GM19395 (cell line): ENCODE measurements around the gene C4BPA.

Source experiments
- ATAC-seq: cut with Tn5 transposase; IDR thresholded peaks from one replicate; pipeline ENCODE4 v1.9.1; 2021; ENCODE audit warnings: mild to moderate bottlenecking, moderate library complexity; ENCODE audit not compliant: unreplicated experiment

C4BPA gene

DNA sequence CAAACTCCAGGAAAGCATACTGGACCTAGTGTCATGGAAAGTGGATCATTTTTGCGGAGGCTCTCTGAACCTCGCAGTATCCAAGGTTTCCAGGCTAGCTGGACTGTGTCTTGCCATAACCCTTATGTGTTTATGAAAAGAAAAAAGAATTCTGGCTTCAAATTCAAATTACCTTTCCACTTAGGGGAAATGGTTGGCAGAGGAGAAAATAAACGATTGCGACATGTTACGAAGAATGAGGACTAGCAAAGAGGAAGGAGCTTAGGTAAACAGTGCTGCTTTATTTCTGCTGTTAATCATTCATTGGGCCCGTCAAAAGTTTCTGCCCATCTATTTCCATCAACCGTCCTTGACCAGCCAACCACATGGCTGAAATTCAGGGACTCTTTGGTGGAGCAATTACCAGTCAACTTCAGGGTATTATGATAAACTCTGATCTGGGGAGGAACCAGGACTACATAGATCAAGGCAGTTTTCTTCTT lies at the start of gene C4BPA:
Gene C4BPA, plus strand, starts transcription at position 342 of the 482 bp plus-strand sequence. CDS start 8,793 bp downstream, outside the sequence.
- no peak for ATAC-seq

DNA sequence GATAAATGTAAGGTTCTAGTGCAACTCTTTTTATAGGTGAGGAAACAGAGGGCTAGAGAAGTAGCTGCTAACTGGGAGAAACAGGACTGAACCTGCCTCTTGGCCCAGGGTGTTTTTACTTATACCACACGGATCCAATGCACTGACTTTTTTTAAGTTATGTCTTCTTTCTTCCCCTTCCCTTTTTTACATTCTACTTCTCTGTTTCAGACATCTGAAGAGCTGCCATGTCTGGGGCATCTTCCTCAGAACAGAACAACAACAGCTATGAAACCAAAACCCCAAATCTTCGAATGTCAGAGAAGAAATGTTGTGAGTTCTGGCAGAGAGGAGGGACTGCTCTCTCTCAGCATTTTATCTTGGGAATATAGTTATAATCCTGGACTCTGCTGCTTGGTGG lies 49.5 kb upstream of the C4BPA start:
- ATAC-seq, result no peak

DNA sequence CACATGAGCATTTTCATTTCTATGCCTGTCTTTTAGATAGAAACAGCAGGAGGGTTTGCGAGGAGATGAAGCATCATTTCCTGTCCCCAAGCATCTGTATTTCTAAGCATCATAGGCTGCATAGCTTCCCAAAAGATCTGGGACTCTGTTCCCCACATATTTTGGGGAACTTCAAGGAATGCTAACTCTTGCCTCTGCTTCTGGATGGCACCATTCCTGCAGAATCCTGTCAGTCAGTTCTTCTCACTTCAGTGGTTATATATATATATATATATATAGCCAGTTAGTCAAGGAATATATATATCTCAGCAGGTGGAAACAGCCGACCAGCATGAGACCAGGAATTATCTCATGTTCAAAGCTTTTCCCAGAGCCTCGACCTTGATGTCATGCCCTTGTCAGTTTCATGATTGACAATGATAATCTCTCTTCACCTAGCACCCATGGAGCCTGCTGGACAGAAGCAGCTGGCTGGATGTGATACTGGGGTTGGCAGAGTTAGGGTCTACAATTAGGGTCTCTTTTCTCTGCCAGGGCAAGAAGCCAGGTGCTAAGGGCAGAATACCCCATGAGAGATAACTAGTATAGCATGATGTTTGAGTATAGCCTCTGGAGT lies 48.5 kb upstream of the C4BPA start:
- ATAC-seq, result no peak

DNA sequence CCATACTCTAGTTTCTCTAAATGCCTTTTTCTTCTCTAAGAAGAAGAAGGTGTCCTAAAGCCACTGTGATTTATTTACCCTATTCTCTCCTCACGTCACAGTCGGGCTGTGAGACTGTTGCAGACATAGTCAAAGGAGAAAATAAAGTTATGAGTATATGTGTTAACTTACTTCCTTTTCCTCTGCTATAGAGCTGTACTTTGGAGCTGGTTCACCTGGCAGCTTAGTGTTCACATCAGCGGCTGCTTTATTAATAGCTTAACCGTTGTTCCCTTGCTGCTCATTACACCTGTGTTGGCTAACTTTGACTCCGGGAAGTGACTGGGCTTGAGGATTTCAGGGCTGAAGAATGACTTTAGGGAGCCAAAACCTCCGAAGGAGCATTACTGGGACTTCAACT lies 47.4 kb upstream of the C4BPA start:
- no peak for ATAC-seq

DNA sequence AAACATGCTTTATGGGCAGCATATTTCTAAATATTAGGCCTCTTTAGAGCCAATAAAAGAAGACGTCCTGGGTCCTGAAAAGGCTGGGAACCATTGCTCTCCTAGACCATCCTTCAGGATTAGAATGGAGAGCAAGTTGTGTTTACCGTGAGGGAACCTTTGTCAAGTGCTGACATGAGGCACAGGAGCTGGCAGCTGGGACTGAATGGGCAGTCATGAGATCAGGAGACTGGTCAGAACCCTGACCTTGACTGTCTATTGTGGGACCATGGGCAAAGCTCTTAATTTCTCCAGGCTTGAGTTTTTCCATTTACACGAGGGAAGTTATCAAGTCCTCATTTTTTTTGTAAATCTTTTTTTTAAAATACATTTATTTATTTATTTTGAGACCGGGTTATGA lies 45.8 kb upstream of the C4BPA start:
- ATAC-seq, result no peak

DNA sequence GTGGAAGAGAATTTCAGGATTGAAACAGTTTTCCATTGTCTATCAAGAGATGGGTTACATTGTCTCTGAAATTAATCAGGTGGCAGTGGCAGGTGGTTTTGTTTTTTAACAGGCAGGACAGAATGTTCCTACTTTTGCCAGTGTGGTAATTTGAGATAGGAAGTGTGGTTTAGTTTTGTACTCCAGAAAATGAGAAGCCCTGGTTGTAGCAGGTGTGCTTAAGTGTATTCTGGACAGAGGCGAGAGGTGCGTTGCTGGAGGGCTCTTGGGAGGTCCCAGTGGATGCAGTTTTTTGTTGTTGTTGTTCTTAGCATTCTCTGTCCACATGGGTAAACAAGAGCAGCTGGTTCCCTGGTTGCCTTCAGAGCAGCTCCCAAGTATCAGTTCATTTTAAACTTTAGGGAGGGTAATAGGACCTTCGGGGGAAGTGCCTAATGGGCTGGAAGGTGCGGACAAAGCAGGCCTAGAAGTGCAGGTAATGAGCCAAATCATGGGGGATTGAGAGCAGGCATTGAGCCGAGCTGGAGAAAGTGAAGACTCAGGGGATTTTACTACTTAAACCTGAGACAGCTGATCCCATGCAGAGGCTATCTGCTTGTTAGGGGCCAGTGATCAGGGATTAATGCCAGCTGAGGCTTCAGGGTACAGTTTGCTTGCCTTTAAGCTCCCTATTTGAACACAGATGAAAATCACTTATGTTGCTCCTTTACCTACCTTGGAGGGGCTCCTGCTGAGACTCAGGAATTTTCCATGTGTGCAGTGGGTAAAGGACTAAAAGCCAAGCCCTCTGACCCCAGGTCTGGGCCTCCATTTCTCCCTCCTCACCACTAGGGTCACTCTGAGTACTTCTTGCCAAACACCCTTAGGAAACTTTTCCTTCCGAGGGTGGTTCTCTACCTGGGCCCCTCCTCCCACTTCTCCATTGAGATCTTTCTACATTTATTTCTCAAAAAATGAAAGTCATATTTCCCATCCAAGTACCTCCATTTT lies 44.9 kb upstream of the C4BPA start:
- no peak for ATAC-seq

DNA sequence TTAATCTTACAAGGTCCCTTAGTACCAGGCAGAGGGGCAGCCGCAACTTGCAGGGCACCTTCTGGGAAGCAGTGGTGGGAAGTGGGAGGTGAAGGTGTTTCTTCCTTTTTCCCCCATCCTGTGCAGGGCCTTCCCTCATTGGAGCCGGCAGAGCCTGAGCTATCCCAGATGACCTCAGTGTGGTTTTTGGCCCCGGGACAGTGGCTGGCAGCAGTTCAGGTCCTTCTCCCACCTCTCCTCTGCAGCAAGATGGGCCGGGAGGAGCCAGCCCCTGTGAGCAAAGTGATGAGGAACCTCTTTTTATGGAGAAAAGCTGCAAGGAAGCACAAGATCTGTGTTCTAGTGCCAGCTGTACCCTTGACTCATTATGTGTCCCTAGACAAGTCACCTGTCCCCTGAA lies 44.2 kb upstream of the C4BPA start:
- no peak for ATAC-seq

DNA sequence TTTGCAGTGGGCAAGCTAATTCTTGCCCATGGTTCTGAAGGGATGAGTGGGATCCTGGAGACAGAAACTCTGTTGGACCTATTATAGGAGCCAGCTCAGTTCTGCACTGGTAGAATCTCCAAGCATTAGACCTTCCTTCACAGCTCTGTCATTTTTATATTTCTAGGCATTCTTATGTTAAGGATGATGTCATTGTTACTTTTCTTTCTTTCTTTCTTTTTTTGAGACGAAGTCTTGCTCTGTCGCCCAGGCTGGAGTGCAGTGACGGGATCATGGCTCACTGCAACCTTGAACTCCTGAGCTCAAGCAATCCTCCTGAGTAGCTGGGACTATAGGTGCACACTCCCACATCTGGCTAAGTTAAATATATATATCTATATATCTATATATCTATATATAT lies 43.4 kb upstream of the C4BPA start:
- ATAC-seq, result no peak

DNA sequence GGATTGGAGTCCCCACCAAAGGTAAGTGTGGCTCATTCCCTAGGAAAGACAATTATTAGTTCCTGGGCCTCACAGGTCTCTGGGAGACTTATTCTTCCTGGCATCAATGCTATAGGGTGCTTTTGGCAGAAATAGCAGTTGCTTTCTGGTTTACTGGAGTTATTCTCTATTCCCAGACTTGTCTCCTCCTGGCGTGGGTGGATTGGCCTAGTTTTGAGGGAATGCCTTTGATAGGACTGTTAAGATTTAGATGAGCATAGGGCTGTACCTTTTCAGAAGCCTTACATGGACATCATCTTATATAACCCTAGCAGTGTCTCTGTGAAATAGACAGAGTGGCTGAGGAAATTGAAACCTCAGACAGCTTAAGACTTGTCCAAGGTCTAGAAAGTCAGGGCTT lies 42.0 kb upstream of the C4BPA start:
- no peak for ATAC-seq

DNA sequence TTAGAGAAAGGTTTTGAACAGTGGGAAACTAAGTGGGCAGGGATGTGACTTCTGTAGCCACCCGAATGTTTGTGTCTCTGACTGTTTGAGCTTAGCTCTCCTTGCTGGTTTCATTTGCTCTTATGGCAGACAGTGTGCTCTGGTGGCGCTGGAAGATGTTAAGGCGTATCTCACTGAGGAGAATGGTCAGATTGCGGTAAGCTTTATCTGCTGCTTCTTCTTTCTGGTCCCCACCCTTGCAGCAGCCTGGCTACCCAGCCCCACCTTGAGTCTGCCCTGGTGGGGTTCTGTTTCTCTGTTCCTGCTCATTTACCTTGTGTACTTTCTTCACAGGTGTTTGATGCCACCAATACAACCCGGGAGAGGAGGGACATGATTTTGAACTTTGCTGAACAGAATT lies 41.0 kb upstream of the C4BPA start:
- ATAC-seq, result no peak

DNA sequence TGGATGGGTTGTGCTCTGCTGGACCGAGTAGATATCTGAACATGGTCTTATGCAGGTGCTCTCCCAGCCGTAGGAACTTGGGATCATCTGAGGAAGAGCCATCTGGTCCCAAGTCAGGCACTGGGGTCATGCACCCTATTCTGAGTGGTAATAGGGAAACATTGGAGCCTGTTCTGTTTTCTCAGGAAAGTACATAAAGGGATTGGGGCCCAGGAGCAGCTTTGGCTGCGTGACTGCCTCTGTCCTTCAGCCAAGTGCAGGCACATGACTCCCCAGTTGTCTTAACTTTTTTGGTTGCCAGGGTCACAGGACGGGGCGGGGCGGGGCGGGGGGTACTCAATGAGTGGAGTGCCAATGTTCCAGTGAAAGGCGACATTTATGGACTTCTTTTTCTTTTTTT lies 39.5 kb upstream of the C4BPA start:
- ATAC-seq, result no peak

DNA sequence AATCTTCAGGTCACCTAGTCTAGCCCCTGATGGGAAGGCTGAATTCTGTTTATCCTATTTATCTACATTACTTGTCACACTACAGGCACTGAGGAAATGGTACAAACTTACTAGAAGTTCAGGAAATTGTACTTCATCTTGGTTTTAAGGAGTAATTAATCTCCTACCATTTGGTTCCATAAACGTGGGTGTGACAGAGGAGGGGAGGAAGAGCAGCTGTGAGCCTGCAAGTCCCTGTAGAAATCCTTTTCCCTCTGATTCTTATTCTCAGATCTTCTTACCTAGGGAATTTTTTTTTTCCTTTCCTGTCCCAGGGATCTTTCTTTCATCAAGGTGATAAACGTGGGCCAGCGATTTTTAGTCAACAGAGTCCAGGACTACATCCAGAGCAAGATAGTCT lies 36.8 kb upstream of the C4BPA start:
- no peak for ATAC-seq

DNA sequence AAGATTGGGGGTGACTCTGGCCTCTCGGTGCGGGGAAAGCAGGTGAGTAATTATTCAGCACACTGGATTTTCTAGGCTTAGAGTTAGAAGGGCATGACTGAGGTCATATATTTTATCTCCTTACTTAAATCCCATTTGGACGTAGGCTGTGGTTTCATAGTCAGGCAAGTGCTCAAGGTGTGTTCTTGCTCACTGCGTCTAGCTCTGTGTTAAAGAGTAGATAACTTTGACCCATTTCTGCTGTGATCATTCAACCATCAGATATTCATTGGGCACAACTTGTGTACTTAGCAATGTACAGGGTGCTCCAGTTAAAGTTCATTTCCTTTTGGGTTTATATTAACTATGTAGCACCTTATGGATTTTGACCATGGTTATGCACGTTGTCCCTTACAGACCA lies 36.4 kb upstream of the C4BPA start:
- ATAC-seq, result no peak

DNA sequence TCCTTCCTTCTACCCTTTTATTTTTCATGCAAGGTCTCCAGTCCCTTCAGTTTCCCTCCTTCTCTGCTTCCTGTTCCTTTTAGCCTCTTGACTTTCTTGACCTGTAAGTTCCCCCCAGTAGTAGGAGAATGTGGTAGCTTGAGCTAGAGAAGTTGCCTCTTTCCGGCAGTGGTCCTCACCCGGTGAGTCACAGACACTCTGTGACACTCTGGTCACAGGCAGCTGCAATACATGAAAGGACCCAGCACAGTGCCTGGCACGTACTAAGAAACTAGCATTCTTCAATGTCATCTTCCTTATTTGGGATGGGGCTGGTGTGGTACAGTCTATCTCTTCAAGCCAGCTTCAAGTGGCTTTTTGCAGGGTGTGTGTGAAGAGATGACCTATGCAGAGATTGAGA lies 35.0 kb upstream of the C4BPA start:
- ATAC-seq, result no peak

DNA sequence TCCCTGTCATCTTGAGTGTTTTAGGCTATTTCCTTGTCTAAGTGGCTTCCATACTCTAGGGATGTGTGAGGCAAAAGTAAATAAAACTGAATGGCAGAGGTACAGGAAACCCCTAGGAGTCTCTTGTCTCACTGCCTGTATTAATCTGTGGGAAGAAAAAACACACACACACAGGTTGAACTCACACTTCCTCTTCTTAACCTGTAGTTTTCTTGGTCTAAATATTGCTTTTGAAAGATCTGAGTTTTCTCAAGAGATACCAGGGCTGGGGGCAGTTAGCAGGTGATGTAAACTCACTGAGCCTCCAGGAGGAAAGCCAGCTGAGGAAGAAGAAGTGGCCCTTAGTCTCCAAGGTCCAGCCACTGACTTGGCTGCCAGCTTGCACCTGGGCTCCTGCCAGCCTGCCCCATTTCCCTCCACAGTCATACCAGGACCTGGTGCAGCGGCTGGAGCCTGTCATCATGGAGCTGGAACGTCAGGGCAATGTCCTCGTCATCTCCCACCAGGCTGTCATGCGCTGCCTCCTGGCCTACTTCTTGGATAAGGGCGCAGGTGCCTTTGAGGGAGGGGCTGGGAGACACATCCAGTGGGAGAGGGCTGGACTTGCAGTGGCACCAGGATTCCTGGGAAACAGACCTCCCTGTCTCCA lies 34.1 kb upstream of the C4BPA start:
- ATAC-seq, result peak; percentile 67

DNA sequence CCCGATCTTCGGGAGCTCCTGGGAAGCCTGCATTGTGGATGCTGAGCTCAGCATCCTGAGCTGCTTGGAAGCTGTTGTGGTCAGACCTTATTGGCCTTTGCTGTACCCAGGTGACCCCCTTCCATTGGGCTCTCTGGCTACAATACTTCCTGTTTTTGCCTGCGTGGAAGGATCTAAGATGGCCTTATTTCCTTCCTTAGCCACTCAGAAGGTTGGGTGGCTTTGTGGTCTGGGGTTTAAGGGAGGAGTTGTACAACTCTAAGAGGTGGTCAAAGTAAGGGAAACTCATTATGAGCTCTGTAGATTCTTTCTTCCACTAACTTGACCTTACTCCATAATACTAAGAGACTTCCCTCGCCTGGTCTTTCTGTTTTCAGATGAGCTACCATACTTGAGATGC lies 33.2 kb upstream of the C4BPA start:
- ATAC-seq, result no peak

DNA sequence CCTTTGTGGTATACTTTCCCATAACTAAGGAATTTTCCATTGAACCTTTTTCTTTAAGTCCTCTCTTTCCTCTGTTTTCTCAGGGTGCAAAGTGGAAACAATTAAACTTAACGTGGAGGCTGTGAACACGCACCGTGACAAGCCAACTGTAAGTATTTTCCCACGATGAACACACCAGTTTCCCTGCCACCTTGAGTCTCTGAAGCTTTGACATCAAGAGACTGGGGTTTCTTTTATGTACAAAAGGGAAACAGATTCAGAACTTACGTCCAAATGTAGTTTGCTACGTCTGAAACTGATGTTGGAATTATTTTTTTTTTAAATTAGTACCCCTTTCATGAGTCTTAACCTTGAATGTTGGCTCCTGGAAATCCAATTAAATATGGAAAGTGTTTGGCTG lies 32.6 kb upstream of the C4BPA start:
- ATAC-seq, result no peak

DNA sequence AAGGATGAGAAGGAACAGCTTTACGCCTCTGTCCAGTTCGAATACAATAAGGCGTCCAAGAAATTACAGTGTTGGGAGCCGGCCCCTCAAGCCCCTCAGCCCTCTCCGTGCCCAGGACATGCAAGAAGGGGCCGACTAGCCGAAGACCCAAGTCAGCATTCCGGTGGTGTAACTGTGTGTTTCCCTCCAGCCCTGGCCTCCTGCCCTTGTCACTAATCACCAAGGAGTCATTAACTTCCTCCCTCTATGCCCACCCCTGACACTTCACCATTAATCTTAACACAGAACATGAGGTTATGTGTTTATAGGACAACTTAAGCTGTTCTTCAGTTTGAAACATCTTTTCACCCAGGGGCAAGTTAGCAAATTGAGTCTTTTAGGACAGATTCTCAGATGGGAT lies 31.8 kb upstream of the C4BPA start:
- ATAC-seq, result no peak

DNA sequence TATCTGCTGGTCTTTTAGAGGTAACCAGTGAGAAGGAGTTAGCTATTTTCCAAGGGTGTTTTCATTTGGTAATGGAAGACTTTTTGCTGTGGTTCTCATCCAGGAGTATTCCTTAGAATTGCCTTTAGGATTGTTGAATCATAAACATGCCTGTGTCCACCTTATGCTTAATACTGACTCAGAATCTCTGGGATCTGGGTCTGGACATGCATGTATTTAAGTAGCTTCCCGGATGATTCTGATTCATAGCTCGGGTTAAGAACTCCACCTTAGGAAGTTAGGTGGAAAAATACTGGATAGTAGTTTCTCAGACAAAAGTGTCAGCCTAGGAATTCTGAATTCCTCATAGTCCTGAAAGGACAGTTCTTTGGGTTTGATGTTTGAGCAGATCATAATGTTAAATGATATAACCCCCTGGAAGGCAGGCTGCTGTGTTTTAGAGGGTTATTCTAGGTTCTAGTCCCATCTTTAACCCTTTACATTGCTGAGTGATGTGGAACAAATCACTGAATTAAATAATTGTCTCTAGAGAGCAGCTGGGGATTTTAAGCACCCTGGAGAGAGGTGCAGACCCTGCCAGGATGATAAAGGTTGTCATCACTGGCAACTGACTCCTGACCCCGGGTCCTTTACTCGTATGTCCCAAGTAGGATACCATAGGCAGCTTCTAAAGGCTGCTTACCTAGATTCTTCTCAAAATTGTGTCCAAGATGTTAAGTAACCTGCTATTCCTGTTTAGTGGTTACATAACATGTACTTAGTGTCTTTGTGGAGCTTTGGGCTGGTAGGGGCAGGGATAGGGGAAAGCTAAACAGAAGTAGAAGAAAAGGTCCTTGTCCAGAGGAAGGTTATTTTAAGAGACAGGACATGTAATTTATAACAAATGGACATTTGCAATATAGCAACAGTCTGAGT lies 29.9 kb upstream of the C4BPA start:
- ATAC-seq, result no peak

DNA sequence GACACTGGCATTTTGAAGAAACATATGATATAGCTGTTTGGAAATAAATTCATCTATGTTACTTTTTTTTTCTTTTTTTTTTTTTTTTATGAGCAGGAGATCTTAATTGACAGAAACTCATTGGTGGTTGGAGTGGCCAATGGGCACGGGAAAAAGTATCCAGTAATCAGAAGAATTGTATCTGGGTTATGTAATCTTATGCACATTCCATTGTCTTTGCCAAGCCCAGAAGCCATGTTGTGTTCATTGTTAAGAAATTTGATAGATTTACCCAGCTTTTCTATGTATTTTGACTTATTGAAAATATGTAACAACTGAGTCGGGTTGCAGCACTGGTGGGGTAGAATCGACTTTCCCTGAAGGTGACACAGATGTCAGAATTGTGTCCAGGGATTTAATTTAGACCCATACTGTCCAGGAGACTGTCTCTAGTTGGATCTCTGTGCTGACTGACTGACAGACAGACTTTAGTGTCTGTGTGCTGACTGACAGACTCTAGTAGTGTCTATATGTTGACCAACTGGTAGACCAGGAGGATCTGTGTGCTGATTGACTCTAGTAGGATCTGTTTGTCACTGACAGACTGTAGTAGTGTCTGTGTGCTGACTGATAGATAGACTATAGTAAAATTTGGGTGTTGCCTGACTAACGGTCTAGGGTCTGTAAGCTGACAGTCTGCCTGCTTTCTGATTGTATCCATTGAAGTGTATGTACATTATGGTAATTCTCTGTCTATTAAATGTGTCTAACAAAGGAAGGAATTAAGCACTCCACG lies 27.7 kb upstream of the C4BPA start:
- ATAC-seq, result no peak
